ENCODE data around the gene FRMD1.

DNA sequence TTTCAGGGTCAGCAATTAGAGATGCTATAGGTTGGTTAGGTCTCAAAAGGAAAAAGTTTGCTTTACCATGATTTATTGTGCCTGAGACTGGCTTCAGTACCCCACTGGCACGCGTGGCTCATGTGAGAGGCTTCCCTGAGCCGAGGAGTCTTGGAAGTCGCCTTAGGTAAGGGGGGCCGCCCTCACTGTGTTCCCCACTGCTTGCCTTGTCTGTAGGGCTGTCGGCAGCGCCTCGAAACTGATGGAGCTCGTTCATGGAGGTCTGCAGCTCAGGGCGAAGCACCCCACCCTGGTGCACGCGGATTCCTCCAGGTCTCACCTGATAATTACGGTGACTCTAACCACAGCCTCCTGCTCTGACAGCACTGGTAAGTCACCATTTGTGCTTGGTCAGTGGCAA lies 39.2 kb downstream of the FRMD1 start:
- TF ChIP-seq RAD51 (IDR thresholded peaks at IDR 0.05), result no peak
- TF ChIP-seq, protein P1, sequence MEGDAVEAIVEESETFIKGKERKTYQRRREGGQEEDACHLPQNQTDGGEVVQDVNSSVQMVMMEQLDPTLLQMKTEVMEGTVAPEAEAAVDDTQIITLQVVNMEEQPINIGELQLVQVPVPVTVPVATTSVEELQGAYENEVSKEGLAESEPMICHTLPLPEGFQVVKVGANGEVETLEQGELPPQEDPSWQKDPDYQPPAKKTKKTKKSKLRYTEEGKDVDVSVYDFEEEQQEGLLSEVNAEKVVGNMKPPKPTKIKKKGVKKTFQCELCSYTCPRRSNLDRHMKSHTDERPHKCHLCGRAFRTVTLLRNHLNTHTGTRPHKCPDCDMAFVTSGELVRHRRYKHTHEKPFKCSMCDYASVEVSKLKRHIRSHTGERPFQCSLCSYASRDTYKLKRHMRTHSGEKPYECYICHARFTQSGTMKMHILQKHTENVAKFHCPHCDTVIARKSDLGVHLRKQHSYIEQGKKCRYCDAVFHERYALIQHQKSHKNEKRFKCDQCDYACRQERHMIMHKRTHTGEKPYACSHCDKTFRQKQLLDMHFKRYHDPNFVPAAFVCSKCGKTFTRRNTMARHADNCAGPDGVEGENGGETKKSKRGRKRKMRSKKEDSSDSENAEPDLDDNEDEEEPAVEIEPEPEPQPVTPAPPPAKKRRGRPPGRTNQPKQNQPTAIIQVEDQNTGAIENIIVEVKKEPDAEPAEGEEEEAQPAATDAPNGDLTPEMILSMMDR (IDR thresholded peaks at IDR 0.05 in 2 of 3, conservative IDR thresholded peaks at IDR 0.05 in 1 of 3; ENCODE audit: control insufficient read depth in 2 of 3, extremely low read depth in 1 of 3, insufficient read depth in 1 of 3, low read depth in 3 of 3, low read length in 3 of 3), result no peak
